Measurements from ENCODE around the gene UMAD1.

DNA sequence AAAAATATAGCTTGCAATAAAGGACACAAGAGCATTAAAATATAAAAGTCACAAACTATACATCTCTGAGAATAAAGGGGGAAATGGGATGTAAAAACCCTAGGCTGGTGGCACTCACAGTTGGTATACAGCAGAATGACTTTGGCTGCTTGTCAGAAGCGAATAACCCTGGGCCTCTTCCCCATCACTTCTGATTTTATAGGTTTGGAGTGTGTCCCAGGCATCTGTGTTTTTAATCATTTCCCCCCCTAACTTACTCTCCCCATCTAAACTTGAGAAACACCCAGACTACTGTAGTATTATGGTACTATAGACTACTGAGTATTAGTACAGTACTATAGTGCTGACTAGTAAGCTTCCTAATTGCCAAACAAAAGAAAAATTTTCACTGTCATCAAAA, 79.6 kb downstream of the UMAD1 start:
- TF ChIP-seq CTCF (IDR thresholded peaks at IDR 0.05) (no peak), POLR2A (IDR thresholded peaks at IDR 0.05) (no peak)

Measured in heart left ventricle (tissue), 13 donors.